GM12878 (cell line): Measurements from ENCODE around the gene CCDC186.
"Not testable (repeated sequence)": the region's sequence is repeated elsewhere in the genome, so short reads cannot be mapped to it uniquely, and the experiment has no call there.

Experiments used
- BHLHE40 ChIP-seq, 2 experiments: fragments of 450-650 bp in 1 of 2; IDR thresholded peaks; 2 replicates each; pipeline ENCODE4 v1.6.1; 2011 to 2017; ENCODE audit warnings: low read depth in 2 of 2, borderline replicate concordance in 1 of 2, improper control_type of control experiment in 1 of 2, low read length in 1 of 2, mild to moderate bottlenecking in 1 of 2
- ESRRA ChIP-seq: IDR thresholded peaks from 2 replicates; pipeline ENCODE4 v1.6.1; 2012; ENCODE audit warnings: mild to moderate bottlenecking, low read length, improper control_type of control experiment
- MYC ChIP-seq: IDR thresholded peaks from 2 replicates; pipeline ENCODE4 v1.6.1; 2011; ENCODE audit warnings: mild to moderate bottlenecking, low read length, moderate library complexity, inconsistent platforms; ENCODE audit not compliant: insufficient read depth, insufficient replicate concordance, insufficient read length, severe bottlenecking
- NFXL1 ChIP-seq: fragments of 450-650 bp; IDR thresholded peaks from 2 replicates; pipeline ENCODE4 v1.6.1; 2017; ENCODE audit warnings: antibody characterized with exemption, mild to moderate bottlenecking, borderline replicate concordance
- SIX5 ChIP-seq: IDR thresholded peaks from 2 replicates; pipeline ENCODE4 v1.6.1; 2011; ENCODE audit warnings: mild to moderate bottlenecking, low read depth, low read length, moderate library complexity; ENCODE audit not compliant: severe bottlenecking
- SUPT20H ChIP-seq: IDR thresholded peaks from 2 replicates; pipeline ENCODE4 v1.6.1; 2011; ENCODE audit warnings: low read depth, mild to moderate bottlenecking, low read length, moderate library complexity, borderline replicate concordance; ENCODE audit not compliant: control insufficient read depth
- ZNF384 ChIP-seq: IDR thresholded peaks from 2 replicates; pipeline ENCODE4 v1.6.1; 2012; ENCODE audit warnings: low read depth, mild to moderate bottlenecking, low read length, improper control_type of control experiment, borderline replicate concordance
- TF ChIP-seq, protein P1 (sequence below), 3 experiments: IDR thresholded peaks in 2 of 3; conservative IDR thresholded peaks in 1 of 3; 2 replicates each; pipeline ENCODE4 v1.5.1; 2011; ENCODE audit warnings: low read depth in 3 of 3, low read length in 3 of 3, mild to moderate bottlenecking in 3 of 3, control low read depth in 2 of 3, moderate library complexity in 2 of 3, inconsistent platforms in 1 of 3, mixed read lengths in 1 of 3; ENCODE audit not compliant: control insufficient read depth in 2 of 3, insufficient read depth in 1 of 3; ENCODE audit errors: extremely low read depth in 1 of 3

- not testable (repeated sequence) for TF ChIP-seq ESRRA; SIX5; SUPT20H; NFXL1; MYC; BHLHE40 (IDR thresholded peaks at IDR 0.05; ENCODE audit: borderline replicate concordance in 1 of 2, low read depth in 2 of 2, low read length in 1 of 2); ZNF384
- TF ChIP-seq, protein P1, sequence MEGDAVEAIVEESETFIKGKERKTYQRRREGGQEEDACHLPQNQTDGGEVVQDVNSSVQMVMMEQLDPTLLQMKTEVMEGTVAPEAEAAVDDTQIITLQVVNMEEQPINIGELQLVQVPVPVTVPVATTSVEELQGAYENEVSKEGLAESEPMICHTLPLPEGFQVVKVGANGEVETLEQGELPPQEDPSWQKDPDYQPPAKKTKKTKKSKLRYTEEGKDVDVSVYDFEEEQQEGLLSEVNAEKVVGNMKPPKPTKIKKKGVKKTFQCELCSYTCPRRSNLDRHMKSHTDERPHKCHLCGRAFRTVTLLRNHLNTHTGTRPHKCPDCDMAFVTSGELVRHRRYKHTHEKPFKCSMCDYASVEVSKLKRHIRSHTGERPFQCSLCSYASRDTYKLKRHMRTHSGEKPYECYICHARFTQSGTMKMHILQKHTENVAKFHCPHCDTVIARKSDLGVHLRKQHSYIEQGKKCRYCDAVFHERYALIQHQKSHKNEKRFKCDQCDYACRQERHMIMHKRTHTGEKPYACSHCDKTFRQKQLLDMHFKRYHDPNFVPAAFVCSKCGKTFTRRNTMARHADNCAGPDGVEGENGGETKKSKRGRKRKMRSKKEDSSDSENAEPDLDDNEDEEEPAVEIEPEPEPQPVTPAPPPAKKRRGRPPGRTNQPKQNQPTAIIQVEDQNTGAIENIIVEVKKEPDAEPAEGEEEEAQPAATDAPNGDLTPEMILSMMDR (IDR thresholded peaks at IDR 0.05 in 2 of 3, conservative IDR thresholded peaks at IDR 0.05 in 1 of 3; ENCODE audit: control insufficient read depth in 2 of 3, extremely low read depth in 1 of 3, insufficient read depth in 1 of 3, low read depth in 3 of 3, low read length in 3 of 3) = not testable (repeated sequence)
These were observed 24.5 kb downstream of the CCDC186 start for GRCh38 chr10:114149476-114149875.
